Suppressor macrophage treated with lipopolysaccharide for 1 hour (primary cell): ENCODE results near the gene WIPF3.

Experiments used
- DNase-seq, 3 donors: peaks; one replicate each; pipeline ENCODE4 v3.0.0-alpha.2; 2020 to 2022

The WIPF3 gene, protein sequence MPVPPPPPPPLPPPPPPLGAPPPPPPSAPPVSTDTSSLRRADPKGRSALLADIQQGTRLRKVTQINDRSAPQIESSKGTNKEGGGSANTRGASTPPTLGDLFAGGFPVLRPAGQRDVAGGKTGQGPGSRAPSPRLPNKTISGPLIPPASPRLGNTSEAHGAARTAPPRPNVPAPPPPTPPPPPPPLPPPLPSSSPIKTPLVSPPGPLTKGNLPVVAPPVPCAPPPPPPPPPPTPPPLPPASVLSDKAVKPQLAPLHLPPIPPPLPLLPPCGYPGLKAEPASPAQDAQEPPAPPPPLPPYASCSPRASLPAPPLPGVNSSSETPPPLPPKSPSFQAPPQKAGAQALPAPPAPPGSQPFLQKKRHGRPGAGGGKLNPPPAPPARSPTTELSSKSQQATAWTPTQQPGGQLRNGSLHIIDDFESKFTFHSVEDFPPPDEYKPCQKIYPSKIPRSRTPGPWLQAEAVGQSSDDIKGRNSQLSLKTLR

DNA sequence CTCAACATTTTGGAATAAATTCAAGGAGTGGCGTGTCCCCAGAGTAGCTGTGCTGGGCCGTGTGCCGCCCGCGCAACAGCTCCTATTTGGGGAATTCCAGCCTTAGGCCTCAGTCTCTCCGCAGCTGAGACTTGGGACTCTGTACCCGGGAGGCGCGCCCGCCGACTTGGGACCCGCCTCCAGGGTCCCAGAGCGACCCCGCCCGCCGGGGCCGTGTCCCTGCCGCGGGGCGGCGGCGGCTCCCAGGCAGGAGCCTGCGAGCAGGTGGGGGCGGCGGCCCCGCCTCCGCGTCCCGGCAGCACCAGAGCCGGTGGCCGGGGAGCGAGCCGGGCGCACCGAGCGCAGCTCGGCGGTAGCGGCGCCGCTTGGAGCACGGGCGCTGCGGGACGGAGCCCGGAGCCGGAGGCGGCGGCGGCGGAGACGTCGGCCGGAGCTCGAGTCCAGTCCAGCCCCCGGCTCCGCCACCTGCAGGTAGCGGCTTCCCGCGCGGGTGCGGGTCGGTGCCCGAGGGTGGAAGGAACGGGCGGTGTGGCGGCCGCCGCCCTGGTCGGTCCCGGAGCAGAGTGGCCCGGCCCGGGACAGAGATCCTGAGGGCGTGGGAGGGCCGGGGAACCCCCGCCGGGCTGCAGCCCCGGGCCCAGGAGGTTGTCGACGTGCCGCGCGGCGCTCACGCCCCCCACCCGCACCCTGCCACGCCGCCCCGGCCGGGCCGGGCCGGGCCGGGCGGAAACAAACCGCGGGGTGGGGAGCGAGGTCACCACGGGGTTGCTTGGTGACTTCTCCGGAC is at the start of gene WIPF3:
Gene WIPF3 (plus strand): TSS at position 301 of the 787 bp plus-strand sequence. CDS start 28,217 bp downstream, outside the sequence.
- peak in 2 of 3 donors; percentile 13 to 47 for DNase-seq

DNA sequence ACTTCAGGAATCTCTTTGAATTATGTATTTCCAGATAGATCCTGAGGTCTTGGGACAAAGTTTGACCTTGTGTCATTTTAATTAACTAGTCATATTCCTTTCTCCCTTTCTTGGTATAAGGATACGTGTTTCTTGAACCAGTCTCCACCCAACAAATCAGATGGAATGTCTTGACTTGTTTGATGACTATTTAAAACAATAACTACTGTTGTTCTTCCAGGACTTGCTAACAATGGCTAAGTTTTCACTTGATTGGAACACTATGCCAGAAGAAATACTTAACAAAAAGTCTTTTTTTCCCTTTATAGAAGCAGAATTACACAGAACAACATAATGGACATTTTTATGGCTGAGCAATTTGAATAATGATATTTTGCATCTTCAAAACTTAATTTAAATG is 43.0 kb upstream of the WIPF3 start:
- no peak for DNase-seq

DNA sequence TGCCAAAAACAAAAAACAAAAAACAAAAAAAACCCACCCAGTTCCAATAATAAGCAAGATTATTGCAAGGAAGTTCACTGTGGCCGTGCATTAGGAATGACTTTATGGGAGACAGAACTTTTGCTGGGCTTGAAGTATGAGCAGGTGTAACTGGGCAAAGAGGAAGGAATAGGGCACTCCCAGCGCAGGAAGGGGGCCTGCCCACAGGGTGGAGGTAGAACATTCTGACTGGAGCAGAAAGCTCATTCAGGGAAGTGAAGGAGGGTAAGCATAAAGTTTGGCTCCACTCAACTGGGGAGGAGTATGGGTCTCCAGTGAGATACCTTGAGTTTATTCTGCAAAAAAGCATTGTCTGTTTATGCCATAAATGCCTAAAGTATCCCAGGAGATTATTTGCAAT is 42.1 kb upstream of the WIPF3 start:
- no peak for DNase-seq

DNA sequence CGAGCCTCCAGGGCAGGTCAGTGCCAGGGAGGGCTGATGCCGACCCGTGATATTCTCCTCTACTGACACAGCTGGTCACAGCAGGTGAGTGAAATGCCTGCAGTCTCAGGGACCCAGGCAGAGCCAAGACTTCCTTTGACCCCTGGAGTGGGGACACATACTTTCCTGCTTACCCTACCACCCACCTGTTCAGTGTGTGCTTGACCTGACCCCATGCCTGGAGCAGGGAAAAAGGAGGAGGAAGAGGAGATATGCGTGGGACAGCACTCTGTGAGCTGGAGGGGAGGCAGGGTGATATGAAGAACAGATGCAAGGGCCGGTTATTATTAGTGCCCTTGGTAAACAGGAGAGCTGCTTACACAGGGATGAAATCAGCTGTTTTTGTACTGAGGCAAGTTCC is 40.8 kb upstream of the WIPF3 start:
- DNase-seq = no peak

DNA sequence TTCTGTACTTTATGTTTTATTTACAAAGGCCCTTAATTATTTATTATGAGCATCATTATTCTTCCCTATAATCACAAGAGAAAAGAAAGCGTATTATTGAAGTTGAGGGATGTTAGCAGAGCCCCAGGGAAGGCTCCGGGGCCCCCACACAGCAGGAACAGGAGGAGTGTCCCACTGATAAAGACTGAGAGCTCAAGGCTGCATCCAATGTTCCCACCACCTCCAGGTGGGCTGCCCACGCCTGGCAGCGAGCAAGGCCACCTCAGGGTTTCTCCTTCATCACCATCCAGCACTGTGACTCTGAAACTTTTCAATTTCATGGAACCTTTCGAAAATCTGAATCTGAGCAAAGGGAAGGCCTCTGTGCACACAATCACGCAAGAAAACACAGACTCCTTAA is 35.9 kb upstream of the WIPF3 start:
- no peak for DNase-seq

DNA sequence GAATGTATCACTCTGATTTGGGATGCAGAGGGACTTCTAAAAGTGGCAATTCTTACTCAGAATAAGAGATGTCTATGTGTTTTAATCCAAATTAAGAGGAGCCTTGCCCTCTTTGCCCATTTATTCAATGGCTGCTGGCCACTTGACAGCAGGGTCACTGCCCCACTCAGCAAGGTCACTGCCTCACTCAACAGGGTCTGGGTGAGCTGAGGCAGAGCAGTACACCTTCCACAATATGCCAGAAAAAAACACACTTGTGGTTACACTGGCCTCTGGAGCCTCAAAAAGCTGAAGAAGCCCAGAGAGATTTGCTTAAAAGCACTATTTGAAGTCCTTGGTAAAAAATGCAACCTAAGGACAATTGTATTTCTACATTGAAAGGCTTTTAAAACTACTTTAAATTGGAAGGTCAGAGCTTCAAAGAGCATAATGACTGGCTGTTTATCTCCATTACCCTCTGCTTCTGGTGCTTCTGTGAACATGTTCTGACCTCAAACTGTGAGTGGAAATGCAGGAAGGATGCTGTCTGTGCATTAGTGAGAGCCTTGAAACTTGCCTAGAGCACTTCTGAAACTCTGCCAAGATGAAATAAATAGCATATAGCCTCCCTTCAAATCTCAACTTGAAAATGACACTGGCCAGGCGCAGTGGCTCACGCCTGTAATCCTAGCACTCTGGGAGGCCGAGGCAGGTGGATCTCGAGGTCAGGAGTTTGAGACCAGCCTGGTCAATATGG is 35.1 kb upstream of the WIPF3 start:
- no peak for DNase-seq

DNA sequence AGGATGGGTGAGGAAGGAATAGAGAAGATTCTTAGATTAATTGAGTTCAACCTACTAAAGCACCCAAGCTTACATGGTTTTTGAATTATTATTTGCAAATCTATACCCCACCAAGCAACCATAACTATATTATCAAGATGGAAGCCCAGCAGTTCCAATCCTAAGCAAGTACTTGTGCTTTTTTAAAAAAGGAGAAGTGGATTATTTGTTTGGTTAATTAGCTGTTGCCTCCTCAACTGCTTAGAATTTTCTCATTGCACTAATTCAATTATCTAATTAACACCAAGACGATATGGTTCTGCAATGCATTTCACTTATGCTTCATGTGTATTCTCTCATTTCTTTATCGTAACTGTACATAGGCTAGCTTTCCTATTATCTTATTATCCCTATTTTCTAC is 27.3 kb upstream of the WIPF3 start:
- DNase-seq = no peak

DNA sequence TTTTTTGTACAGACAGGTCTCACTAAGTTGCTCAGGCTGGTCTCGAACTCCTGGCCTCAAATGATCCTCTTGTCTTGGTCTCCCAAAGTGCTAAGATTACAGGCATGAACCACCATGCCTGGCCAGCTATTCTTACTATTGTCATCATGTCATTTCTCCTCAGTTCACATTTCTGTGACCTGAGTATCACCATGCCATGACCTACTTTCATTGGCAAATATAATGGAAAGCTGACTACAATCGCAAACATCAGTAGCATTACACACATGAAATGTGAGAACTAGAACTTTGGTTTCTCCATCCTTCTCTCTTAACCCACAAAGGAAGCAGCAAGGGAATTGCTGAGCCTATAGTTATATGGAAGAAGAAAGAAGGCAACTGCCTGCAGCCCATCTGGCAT is 26.0 kb upstream of the WIPF3 start:
- DNase-seq = no peak

DNA sequence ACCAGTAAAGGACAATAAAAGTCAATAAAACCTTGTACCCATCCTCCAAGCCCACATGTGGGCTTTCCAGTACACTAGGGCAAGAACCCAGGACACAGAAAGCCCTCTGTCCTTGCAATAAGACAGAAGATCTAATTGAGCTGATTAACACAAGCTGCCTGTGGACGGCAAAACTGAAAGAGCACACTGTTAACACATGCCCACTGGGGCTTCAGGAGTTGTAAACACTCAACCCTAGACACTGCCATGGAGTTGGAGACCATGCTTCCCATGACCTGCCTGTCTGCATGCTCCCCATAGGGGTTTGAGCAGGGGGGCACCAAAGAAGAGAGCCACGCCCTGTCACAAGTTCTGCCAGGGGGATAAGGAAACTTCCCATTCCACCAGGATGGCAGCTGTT is 22.6 kb upstream of the WIPF3 start:
- DNase-seq = no peak

DNA sequence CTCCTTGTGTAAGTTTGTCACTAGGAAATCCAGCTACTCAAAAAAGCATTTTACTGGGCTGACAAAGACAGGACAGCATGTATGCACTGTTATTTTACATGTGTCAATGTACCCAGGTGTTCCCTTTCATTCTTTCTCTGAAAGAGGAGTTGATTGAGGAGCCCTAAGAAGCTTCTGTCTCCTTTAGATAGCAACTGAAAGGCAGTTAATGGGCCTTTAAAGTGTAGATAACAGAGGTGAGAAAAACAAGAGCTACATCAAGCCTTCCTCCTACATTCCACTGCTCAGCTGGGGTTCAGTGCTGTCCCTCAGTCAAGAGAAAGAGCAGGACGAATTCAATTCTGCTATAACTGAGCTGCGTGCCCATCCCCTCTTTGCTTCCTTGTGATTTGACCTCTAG is 12.8 kb upstream of the WIPF3 start:
- DNase-seq = no peak

DNA sequence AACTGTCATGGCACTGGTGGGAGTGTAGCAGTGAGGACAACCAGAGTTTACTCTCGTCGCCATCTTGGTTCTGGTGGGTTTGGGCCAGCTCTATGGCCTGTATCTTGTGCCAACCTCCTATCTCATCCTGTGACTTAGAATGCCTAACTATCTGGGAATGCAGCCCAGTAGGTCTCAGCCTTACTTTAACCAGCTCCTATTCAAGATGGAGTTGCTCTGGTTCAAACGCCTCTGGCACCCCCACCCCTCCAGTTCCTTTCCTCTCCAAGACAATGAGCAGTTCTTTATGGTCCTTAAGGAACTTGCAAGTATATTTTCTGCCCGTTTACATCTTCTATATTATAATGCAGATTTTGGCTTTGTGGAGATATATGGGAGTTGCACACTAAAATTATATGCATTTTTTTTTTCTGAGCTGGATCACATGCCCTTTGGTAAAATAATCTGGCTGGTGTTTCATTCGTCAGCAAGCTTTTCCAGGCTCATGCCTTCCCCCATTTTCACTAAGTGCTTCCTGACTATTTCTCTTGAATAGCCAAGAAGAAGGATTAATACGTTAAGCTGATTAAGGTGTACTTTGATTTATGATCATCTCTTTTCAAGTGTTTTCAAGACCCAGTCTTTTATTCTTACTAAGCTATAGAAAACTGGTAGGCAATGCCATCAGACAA is 11.2 kb upstream of the WIPF3 start:
- no peak for DNase-seq

DNA sequence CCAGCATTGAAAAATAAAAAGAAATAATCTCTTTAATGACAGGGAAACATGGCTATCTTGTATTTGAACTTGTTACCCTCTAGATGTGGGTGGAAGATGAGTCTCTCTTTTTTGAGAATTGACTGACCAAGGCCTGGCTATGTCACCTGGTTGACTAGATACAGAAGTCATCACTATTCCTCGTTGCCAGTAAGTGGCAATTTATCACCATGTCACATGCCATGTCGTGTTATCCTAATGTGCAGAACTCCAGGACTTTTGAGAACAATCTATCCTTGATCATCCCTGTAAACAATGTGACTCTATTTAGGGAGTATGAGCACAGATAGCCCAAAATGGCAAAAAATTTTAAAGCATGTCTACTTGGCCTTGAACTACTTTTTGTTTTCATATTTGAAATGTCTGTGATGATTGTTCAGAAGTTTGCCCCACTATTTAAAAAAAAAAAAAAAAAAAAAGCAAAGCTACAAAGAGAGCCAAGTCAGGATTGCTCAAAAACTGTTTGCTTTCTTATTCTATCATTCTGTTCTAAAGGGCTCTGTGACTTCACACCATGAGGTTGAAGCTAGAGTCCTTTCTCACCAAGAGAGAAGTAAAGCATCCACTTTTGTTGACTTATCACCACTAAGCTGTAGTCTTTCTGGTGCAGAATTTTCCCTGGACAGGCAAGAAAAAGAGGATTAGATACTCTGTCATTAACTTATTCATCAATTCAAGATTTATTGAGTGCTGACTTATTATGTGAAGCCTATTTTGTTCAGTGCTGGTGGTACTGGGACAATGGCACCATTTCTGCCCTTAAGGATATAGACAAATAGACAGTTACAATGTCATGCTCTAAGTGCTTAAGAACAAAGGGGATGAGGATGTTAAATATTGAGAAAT is 10.4 kb upstream of the WIPF3 start:
- DNase-seq = no peak

DNA sequence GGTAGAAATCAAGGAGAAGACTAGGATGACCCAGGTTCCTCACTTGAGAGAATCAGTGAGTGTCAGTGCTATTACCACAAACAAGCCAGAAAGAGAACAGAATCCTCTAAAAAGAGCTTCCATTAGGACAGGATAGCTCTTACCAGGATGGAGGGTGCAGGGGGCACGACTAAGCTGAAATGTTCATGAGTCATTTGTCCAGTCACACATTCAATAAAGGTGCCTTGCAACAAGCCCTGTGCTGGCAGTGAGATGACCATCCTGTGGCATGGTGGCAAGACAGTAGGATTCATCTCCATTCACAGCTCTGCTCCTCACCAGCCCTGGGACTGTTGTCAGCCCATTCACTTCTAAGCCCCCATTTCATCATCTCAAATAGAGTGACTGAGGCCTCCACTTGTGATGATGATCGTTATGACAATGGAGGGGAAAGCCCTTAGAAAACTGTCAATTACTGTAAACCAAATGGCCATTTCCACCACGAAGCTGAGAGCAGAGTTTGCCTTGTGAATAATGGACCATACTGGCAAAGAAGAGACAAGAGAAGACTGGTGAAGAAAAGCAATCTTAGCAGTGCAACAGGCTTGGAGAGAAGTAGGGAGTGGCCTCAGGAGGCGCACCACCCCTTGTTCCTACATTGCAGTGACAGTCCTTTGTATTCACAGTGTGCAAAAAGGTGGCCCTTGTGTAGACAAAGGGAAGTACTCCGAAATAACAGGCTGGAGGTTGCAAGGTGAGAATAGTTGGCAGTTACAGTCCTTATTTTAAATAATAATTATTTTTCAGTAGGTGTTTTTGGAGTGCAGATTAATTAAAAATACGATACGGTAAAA is 9.0 kb upstream of the WIPF3 start:
- no peak for DNase-seq

DNA sequence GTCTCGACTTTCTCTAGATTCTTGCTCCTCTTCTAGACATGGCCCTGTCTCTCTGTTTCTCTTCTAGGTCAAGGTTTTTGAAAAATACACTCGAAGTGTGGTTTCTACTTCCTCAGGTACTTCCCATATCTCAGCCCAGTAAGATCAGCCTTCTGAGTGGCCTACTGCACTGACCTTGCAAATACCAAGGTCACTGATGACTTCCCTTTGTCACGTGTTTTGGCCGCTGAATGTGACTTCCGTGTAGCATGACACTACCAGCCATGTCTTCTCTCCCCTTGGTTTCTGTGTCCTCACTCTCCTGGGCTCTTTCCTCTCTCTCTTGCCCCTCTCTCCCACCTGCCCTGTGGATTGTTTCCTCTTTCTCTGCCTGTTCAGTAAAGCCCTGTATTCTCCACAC is 7.9 kb upstream of the WIPF3 start:
- no peak for DNase-seq

DNA sequence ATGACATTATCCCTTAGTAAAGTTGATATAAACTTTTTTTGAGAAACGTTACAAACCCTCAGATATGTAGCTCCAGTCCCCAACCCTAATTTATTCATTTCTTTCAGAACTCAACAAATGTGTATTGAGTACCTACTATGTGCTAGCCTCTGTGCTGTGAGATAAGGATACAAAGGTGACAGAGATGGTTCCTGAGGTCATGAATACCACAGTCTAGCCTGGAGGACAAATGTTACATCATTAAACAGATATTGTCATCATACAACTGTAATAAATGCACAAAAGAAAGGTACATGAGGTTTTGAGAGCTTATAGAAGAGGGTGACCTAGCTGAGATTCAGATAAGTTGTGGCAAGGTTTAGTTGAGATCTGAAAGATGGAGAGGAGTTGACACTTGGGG is 4.4 kb upstream of the WIPF3 start:
- no peak for DNase-seq

DNA sequence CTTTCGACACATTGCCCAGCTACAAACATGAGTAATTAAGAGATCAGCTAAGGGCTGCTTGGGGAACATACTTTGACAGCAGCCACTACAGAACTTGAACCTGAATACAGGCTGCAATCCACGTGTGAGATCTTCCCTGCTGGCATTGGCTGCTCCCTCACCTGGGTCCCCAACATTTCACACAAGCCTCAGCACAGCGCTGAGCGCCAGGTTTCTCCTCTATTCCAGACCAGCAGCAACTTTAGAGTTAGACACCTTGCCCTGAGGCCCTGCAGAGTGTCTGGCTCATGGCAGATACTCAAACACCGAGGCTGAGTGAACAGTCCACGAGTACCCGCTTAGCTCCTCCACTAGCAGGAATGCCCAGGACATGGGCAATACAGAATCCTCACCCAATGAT is 1.3 kb upstream of the WIPF3 start:
- DNase-seq = no peak

DNA sequence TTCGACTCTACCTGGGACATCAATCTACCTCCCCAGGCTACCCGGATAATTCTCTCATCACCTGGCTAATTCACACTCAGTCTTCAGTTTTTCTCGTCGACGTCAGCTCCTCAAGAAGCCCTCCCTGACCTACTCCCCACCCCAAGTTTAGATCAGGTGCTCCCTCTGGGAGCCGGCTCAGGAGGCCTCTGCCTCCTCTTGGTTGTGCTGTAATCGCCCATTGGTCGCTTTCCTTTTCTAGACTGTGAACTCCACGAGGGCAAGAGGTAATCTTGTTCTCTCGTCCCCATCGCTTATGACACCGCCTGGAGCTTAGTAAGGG is 461 bp upstream of the WIPF3 start:
- DNase-seq = no peak

DNA sequence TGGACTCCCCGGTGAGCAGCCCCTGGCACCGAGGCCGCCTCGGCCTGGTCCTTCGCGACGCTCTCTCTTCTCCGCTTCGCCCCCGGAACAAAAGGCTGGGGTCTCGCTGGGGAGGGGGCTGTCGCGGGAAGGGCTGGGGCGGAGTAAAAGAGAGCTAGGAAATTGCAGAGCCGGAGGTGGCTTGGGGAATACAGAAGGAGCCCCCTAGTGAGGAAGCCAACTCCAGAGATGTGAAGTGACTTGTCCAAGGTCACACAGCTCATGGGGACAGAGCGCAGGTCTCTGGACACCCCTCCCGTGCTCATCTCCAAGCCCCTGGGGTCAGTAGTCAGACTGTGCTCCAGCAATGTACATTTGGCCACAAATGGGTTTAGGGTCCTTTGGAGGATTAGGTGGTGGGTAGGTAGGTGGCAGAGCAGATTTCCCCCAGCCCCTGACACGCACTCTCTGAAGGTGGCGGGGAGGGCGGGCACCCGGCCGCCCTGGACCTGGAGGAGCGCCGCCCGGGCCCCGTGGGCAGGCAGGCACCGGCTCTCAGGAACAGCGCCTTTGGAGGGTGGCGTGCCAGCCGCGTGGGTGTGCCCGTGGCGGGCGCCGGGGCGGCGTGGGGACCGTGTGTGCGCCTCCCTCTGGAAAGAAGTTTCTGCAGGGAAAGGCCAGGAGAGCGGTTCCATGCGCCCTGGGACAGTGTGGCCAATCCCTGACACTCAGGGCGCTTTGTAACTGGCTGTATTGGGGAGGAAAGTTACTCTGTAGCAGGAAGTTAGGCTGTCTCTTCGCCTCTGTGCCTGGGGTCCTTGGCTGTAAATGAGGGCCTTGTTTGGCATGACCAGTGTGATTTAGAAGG is 910 bp downstream of the WIPF3 start:
- DNase-seq = peak; percentile 11 to 59 (median 21)

DNA sequence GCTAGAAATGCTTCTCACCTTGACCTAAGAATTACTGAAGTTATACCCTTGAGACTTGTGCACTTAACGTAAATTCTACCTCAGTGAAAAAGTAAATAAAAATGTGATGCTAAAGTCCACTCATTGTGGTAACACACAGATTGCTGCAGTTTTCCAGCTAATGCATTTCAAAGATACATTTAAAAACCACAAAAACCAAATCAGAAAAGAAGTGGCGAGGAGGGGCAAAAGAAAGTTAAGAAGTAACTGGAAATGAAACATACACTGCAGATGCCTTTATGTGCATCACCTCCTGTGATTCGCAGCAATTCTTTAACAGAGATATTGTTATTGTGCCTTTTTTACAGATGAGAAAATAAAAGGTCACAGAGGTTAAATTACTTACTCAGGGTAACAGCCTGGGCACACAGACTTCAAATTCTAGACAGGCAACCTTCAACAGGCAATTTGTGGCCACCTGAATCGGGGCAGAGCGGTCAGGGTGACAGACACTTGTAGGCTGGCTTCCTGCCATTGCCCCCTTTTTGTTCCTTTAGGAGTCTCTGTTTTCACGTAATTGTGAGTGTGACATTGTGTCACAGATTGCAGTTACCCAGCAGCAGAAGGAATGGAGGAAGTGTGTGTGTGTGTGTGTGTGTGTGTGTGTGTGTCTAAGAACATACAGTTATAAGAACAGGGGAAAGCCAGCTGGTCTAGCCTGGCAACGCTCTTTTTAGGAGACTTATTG is 1.9 kb downstream of the WIPF3 start:
- no peak for DNase-seq
